Stomach (tissue), 4 donors: ENCODE data around the gene REC8.

ENCODE experiments used
- CTCF ChIP-seq, 7 experiments: fragments of 450-650 bp in 4 of 7; fragments of 200-600 bp in 3 of 7; sonication (generic) in 3 of 7; IDR thresholded peaks; one replicate each; pipeline ENCODE4 v1.5.1; 2016 to 2019; ENCODE audit warnings: antibody characterized with exemption in 7 of 7, control low read depth in 2 of 7, mild to moderate bottlenecking in 1 of 7
- EP300 ChIP-seq: sonication (generic); formaldehyde crosslinking; IDR thresholded peaks from one replicate; pipeline ENCODE4 v1.6.1; 2017; ENCODE audit warnings: antibody characterized with exemption
- POLR2A ChIP-seq, 4 donors: fragments of 450-650 bp; IDR thresholded peaks; one replicate each; pipeline ENCODE4 v1.6.1; 2016; ENCODE audit warnings: antibody characterized with exemption in 4 of 4, control low read depth in 2 of 4, mild to moderate bottlenecking in 1 of 4, moderate library complexity in 1 of 4

- TF ChIP-seq POLR2A (IDR thresholded peaks at IDR 0.05) (no peak), CTCF (IDR thresholded peaks at IDR 0.05) (no peak), EP300 (no peak)
Observed at GRCh38 chr14:24155100-24155499, 16.8 kb upstream of the REC8 start.
